Mucosa of descending colon (tissue), 3 donors: ENCODE measurements around the gene C17orf113. TPM values are rescaled to one million over a fixed set of nuclear protein-coding genes. Genes with fewer than 3 reads are reported as not detected.

ENCODE experiments used
- ATAC-seq: fragments of 200-7000 bp; cut with Tn5 transposase; one replicate; pipeline ENCODE4 v1.9.1; 2020; ENCODE audit warnings: mild to moderate bottlenecking, moderate library complexity
- DNase-seq, 3 donors: peaks; one replicate each; pipeline ENCODE4 v3.0.0-alpha.2; 2020
- H3K36me3 ChIP-seq: fragments of 200-600 bp; one replicate; pipeline ENCODE4 v1.8.0; 2021; ENCODE audit warnings: low read depth, mild to moderate bottlenecking
- H3K4me1 ChIP-seq: fragments of 200-600 bp; one replicate; pipeline ENCODE4 v1.8.0; 2021; ENCODE audit warnings: low read depth, mild to moderate bottlenecking
- H3K4me3 ChIP-seq: fragments of 200-600 bp; one replicate; pipeline ENCODE4 v1.8.0; 2021; ENCODE audit warnings: mild to moderate bottlenecking
- H3K9me3 ChIP-seq: fragments of 200-600 bp; one replicate; pipeline ENCODE4 v1.8.0; 2021; ENCODE audit warnings: mild to moderate bottlenecking
- intact Hi-C, 2 donors: fragments of 100-400 bp; cut with DNase I in 1 of 2; cut with micrococcal nuclease in 1 of 2; formaldehyde crosslinking; loops; one replicate each; pipeline versions ENCODE4 v1.11.0 to v1.11.1; 2022; cut with DNase I, micrococcal nuclease
- total RNA-seq, 3 donors: library from RNA; stranded (reverse); fragmentation: NEBNext Ultra II Directional in 2 of 3; extraction: Animal tissue kit (Norgen Biotek cat#: 25700) in 2 of 3; gene quantifications; one replicate each; pipeline versions ENCODE4 v1.2.1 to v1.2.4, GENCODE V29; 2021 to 2023
- TF ChIP-seq, protein P1 (sequence below): fragments of 200-600 bp; IDR thresholded peaks from one replicate; pipeline ENCODE4 v1.8.0; 2022; ENCODE audit warnings: antibody characterized with exemption, mild to moderate bottlenecking
- donor health status: DM: no; HTN: no; CAD: no; lungs with moderate emphysema.
- donor health status: DM: no; HTN: no; CAD: no.
- donor health status: DM: no; HTN: yes; CAD: no.

C17orf113 gene
- total RNA-seq, 3 donors from 2014 or later = 1.2 to 3.8 (median 2.0) TPM

DNA sequence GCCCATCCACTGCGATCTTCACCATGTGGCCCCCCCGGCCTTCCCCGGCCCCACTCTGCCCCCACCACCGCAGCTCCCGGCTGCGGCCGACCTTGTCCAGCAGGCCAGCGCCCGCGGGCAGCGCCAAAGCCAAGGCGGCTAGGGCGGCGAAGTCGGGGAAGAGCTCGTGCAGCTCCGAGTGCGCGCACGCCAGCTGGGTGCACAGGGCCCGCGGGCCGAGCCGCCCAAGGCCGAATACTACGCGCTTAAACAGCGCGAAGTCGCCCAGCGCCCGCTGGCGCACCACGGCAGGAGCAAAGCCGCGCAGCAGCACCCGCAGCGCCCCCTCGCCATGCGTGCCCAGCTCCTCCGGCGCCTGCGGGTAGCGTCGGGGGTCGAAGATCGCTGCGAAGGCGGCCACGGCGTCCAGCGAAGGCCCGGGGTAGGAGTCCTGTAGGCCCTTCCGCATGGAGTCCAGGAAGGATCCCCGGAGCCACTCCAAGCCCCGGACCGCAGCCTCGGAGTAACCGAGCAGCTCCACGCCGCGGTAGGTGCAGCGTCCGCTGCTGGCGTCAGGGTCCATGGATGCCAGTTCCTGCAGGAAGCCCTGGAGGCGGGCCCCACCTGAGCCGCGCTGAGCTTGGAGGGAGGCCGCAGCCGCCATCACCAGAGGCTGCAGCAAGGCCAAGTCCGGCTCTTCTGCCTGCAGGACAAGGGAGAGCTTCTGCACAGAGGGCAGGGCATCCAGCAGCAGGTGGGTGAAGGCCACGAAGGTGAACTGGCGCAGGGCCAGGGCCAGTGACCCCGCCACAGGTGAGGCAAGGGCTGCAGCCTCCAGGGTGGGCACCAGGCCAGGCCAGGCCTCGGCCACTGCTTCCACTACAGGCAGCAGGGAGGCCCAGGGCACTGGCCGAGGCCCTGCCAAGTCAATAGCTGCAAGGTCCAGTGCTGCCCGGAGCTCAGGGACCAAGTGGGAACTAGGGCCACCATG, 10.3 kb downstream of the C17orf113 start:
- no peaks in the 10 kb centered on the region for H3K9me3 ChIP-seq
- H3K4me1 ChIP-seq = no peaks in the 10 kb centered on the region
- no peak for DNase-seq
- TF ChIP-seq, protein P1, sequence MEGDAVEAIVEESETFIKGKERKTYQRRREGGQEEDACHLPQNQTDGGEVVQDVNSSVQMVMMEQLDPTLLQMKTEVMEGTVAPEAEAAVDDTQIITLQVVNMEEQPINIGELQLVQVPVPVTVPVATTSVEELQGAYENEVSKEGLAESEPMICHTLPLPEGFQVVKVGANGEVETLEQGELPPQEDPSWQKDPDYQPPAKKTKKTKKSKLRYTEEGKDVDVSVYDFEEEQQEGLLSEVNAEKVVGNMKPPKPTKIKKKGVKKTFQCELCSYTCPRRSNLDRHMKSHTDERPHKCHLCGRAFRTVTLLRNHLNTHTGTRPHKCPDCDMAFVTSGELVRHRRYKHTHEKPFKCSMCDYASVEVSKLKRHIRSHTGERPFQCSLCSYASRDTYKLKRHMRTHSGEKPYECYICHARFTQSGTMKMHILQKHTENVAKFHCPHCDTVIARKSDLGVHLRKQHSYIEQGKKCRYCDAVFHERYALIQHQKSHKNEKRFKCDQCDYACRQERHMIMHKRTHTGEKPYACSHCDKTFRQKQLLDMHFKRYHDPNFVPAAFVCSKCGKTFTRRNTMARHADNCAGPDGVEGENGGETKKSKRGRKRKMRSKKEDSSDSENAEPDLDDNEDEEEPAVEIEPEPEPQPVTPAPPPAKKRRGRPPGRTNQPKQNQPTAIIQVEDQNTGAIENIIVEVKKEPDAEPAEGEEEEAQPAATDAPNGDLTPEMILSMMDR = no peak
- peak; percentile 54 for ATAC-seq
- intact Hi-C loops = no loop called here
- H3K4me3 ChIP-seq = no peak overlapping the region
- no peaks in the 10 kb centered on the region for H3K36me3 ChIP-seq

DNA sequence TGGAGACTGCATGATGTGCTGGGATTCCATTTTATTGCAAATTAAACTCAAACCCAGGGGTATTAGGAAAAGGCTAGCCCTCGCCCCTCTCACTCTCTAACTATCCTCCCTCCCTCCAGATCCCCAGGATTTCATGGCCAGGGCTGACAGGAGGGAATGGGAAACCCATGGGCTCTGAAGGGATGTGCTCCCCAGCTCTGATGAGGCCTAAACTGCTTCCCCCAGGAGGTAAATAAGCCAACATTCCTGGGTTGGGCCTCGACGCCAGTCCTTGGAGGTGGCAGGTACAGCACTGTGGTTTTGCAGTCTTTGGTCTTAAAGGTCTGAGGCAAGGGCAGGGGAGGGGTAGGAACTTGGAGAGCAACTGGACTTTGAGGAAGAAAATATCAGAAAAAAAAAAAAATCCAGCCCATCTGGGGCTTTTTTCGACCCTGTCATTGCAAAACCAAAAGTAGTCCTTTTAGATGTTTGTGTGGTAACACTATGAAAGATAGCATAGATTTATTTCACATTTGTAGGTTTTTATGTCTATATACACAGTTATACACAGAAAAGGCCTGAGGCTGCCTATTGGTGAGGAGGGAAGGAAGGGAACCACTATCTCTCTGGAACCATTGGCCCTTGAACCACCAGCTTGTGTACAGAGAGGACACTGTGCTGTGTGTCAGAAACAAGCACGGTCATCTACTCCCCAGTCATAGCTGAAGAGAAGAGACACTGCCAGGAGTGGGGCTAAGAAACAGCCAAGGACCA, 12.0 kb downstream of the C17orf113 start:
- no peaks in the 10 kb centered on the region for H3K4me1 ChIP-seq
- intact Hi-C loops = no loop called here
- no peak overlapping the region for H3K4me3 ChIP-seq
- H3K9me3 ChIP-seq = no peaks in the 10 kb centered on the region
- ATAC-seq = no peak
- no peaks in the 10 kb centered on the region for H3K36me3 ChIP-seq
- no peak for DNase-seq
- TF ChIP-seq, protein P1 = no peak

DNA sequence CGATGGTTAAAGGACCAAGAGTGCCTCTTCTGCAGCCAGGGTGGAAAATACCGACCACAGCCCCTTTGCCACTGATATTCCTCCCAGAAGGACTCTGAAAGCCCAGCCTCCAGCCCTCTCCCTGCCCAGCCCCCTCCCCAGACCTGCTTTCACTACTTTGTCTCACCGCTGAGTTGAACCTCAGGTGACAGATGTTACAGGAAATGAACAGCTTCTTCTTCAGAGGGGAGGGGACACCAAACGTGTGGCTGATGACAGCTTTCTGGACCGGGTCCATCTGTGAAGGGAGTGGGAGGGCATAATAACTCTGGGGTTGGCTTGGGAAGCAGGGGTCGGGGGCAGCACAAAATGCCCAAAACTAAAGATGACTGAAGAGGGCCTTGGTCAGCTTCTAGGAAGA, 16.3 kb downstream of the C17orf113 start:
- DNase-seq = no peak
- Histone ChIP-seq H3K36me3 (no peaks in the 10 kb centered on the region), H3K4me3 (no peak overlapping the region), H3K4me1 (no peaks in the 10 kb centered on the region), H3K9me3 (no peaks in the 10 kb centered on the region)
- intact Hi-C loops = no loop called here
- no peak for ATAC-seq
- TF ChIP-seq, protein P1 = no peak

DNA sequence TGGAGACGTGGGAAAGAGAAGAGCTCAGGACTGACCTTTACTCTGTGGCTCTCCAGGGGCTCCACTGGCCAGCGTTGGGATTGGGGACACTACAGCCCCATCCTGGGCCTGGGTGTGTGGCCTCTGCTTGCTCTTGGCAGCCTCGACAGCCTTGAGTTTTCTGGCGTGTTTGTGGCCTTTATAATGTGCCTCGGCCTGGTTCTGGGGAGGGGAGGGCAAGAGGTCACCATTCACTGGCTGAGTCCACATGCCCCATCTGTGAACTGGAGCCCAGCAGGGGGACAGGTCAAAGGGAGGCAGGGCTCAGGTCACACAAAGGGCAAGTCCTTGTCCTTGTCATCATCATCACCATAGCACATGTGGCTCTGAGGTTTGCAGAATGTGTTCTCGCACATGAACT, 18.8 kb downstream of the C17orf113 start:
- H3K9me3 ChIP-seq = no peaks in the 10 kb centered on the region
- intact Hi-C loops = no loop called here
- ATAC-seq (no peak), DNase-seq (no peak)
- H3K36me3 ChIP-seq = no peaks in the 10 kb centered on the region
- TF ChIP-seq, protein P1 = no peak
- no peaks in the 10 kb centered on the region for H3K4me1 ChIP-seq
- H3K4me3 ChIP-seq = no peak overlapping the region

DNA sequence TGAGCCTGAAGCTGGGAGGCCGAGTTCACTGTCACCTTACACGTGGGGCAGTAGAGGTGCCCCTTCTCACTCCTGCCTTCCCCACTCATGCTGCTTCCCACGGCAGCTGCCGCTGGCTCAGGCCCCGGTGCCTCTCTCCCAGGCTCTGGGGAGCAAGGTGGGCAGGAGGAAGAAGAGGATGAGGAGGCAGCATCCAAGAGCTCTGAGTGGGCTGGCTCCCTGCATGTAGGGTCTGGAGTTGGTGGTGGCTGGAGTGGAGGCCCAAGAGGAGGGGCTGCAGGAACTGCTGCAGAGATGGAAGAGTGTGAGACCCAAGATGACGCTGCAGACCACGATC, 21.6 kb downstream of the C17orf113 start:
- H3K4me1 ChIP-seq = peaks cover 15% of the 10 kb centered on the region
- H3K9me3 ChIP-seq = no peaks in the 10 kb centered on the region
- ATAC-seq = no peak
- intact Hi-C loops = no loop called here
- no peaks in the 10 kb centered on the region for H3K36me3 ChIP-seq
- no peak for DNase-seq
- TF ChIP-seq, protein P1 = no peak
- no peak overlapping the region for H3K4me3 ChIP-seq
